Heart left ventricle (tissue), 16 donors: ENCODE data around the gene CD160. TPM values are rescaled to one million over a fixed set of nuclear protein-coding genes. Genes with fewer than 3 reads are reported as not detected.

ENCODE experiments used
- ATAC-seq, 4 donors: fragments of 200-7000 bp; cut with Tn5 transposase; one replicate each; pipeline ENCODE4 v1.9.1; 2020 to 2022; ENCODE audit warnings: moderate library complexity in 4 of 4, mild to moderate bottlenecking in 3 of 4, moderate number of reproducible peaks in 1 of 4
- DNase-seq, 5 donors: peaks; one replicate each; pipeline ENCODE4 v3.0.0-alpha.2; 2020
- H3K27ac ChIP-seq, 12 donors: fragments of 200-600 bp; sonication (generic) in 4 of 12; one replicate each; pipeline versions ENCODE4 v1.5.0 to v1.8.0; 2016 to 2022; ENCODE audit warnings: mild to moderate bottlenecking in 2 of 12
- H3K27me3 ChIP-seq, 9 donors: fragments of 200-600 bp; sonication (generic) in 2 of 9; one replicate each; pipeline versions ENCODE4 v1.5.1 to v1.8.0; 2016 to 2022; ENCODE audit warnings: mild to moderate bottlenecking in 3 of 9
- H3K36me3 ChIP-seq, 9 donors: fragments of 200-600 bp; sonication (generic) in 2 of 9; one replicate each; pipeline versions ENCODE4 v1.5.0 to v1.8.0; 2018 to 2022; ENCODE audit warnings: mild to moderate bottlenecking in 2 of 9
- H3K4me1 ChIP-seq, 12 donors: fragments of 200-600 bp; sonication (generic) in 4 of 12; one replicate each; pipeline versions ENCODE4 v1.5.0 to v1.8.0; 2016 to 2022; ENCODE audit warnings: mild to moderate bottlenecking in 3 of 12
- H3K4me3 ChIP-seq, 12 donors: fragments of 200-600 bp; sonication (generic) in 4 of 12; one replicate each; pipeline versions ENCODE4 v1.5.0 to v1.8.0; 2017 to 2022; ENCODE audit warnings: mild to moderate bottlenecking in 9 of 12, moderate library complexity in 4 of 12
- H3K9me3 ChIP-seq, 12 donors: fragments of 200-600 bp; sonication (generic) in 4 of 12; one replicate each; pipeline versions ENCODE4 v1.5.0 to v1.8.0; 2016 to 2022; ENCODE audit warnings: mild to moderate bottlenecking in 1 of 12
- CTCF ChIP-seq, 12 donors: fragments of 200-600 bp; sonication (generic) in 4 of 12; IDR thresholded peaks; one replicate each; pipeline versions ENCODE4 v1.5.0 to v1.8.0; 2018 to 2022; ENCODE audit warnings: antibody characterized with exemption in 12 of 12, mild to moderate bottlenecking in 5 of 12
- POLR2A ChIP-seq, 2 donors: fragments of 450-650 bp; IDR thresholded peaks; one replicate each; pipeline ENCODE4 v1.6.1; 2017; ENCODE audit warnings: antibody characterized with exemption in 2 of 2, mild to moderate bottlenecking in 2 of 2, moderate library complexity in 2 of 2
- WGBS, 4 donors: extraction: QIAGEN DNeasy Blood & Tissue Kit in 2 of 4; methylation state at CpG; one replicate each; pipeline versions ENCODE4 v1.1.5 to v1.1.7; 2013 to 2018; 5-methylcytosine and 5-hydroxymethylcytosine counted together
- intact Hi-C, 10 donors: fragments of 100-400 bp; cut with DNase I; formaldehyde crosslinking; loops; one replicate each; pipeline versions ENCODE4 v1.11.1 to v1.14.2; 2022
- polyA plus RNA-seq, 2 donors: library from polyadenylated mRNA; stranded (reverse); fragments of 200-250 nt; gene quantifications; one replicate each; pipeline ENCODE4 v1.2.3, GENCODE V29; 2013
- total RNA-seq, 9 donors: library from RNA; depleted of rRNA in 2 of 9; stranded (reverse); fragments of >200 nt in 2 of 9; fragmentation: NEBNext Ultra II Directional in 3 of 9; extraction: Animal tissue kit (Norgen Biotek cat#: 25700) in 3 of 9; gene quantifications; one replicate each; pipeline versions ENCODE4 v1.1.0 to v1.2.4, GENCODE V29; 2016 to 2023
- donor health status: ischemic (EF 13 %, LVEDD 7.1; RV severe dilation, severe dysfunction).
- donor health status: healthy with polysubstance abuse.
- donor health status: DM: no; HTN: yes; CAD: no.
- donor health status: DM: no; HTN: no; CAD: no.
- donor health status: ischemic (EF 25% LVEDD 6.9; RV normal size, moderate dysfunction).
- donor health status: ischemic (EF 25% LVEDD 5.7; RV mildly dilated, moderate dysfunction).
- donor health status: healthy.
- donor health status: DM: yes; HTN: yes; CAD: no.
- donor health status: ischemic (EF 35%, LVEDD 5.7; RV mildly dilated, moderate dysfunction).
- donor health status: nonischemic (EF 11% LVEDD 7.7; RV severe dilation, severe dysfunction).
- donor health status: DM: yes; HTN: yes; CAD: no.
- donor health status: PGD.
- donor health status: ischemic (EF 29% LVEDD 5.4; RV normal size, mild dysfunction).
- donor health status: nonischemic (EF 23%, LVEDD 6.1; RV moderate dilation, normal function).

Gene CD160
- total and polyA plus RNA-seq, 11 donors = 0.64 to 0.79 TPM; not detected in 9

GRCh38 chr1:145773423-145773822, 54.1 kb downstream of the CD160 start:
- WGBS, 4 donors = 92 to 100% (median 96%) methylated on average over 1 of the region's 1 CpG
- Histone ChIP-seq H3K27me3 (no peaks in the 10 kb centered on the region), H3K9me3 (no peaks in the 10 kb centered on the region), H3K4me3 (no peak overlapping the region), H3K36me3 (peaks cover 0 to 54% (median 46%) of the 10 kb centered on the region in 9 donors), H3K4me1 (peaks cover 0 to 28% (median 11%) of the 10 kb centered on the region in 12 donors), H3K27ac (no peak overlapping the region)
- intact Hi-C loops = no loop called here
- ATAC-seq = no peak
- TF ChIP-seq CTCF (IDR thresholded peaks at IDR 0.05) (no peak), POLR2A (IDR thresholded peaks at IDR 0.05) (no peak)
- no peak for DNase-seq

- no peak overlapping the region for H3K4me3 ChIP-seq
- peak; percentile 39 to 59 (median 55) for ATAC-seq
Observed at GRCh38 chr1:145777357-145778145, 58.3 kb downstream of the CD160 start.

GRCh38 chr1:145778146-145778540, 58.8 kb downstream of the CD160 start:
- Histone ChIP-seq H3K36me3 (peaks cover 0 to 35% (median 15%) of the 10 kb centered on the region in 9 donors), H3K4me1 (peaks cover 0 to 38% (median 18%) of the 10 kb centered on the region in 12 donors), H3K27ac (peak overlapping the region; percentile 11 to 84 (median 66)), H3K27me3 (no peaks in the 10 kb centered on the region), H3K9me3 (no peaks in the 10 kb centered on the region), H3K4me3 (no peak overlapping the region)
- no peak for DNase-seq
- no peak for TF ChIP-seq CTCF (IDR thresholded peaks at IDR 0.05)
- TF ChIP-seq POLR2A (IDR thresholded peaks at IDR 0.05) = no peak
- ATAC-seq = no peak
- WGBS, 4 donors = 81 to 90% (median 88%) methylated on average over 1 of the region's 1 CpG
- intact Hi-C loops = no loop called here

More at GRCh38 chr1:145777357-145778145, 58.3 kb downstream of the CD160 start:
- peak overlapping the region; percentile 11 to 84 (median 66) for H3K27ac ChIP-seq
- peaks cover 0 to 40% (median 20%) of the 10 kb centered on the region in 9 donors for H3K36me3 ChIP-seq
- H3K9me3 ChIP-seq = no peaks in the 10 kb centered on the region
- H3K27me3 ChIP-seq = no peaks in the 10 kb centered on the region
- 32 to 57% (median 55%) methylated on average over 1 of the region's 1 CpG for WGBS, 4 donors
- peaks cover 0 to 37% (median 15%) of the 10 kb centered on the region in 12 donors for H3K4me1 ChIP-seq
- TF ChIP-seq POLR2A (IDR thresholded peaks at IDR 0.05) (no peak), CTCF (IDR thresholded peaks at IDR 0.05) (no peak)
- DNase-seq = no peak
- intact Hi-C loops = no loop called here

DNA sequence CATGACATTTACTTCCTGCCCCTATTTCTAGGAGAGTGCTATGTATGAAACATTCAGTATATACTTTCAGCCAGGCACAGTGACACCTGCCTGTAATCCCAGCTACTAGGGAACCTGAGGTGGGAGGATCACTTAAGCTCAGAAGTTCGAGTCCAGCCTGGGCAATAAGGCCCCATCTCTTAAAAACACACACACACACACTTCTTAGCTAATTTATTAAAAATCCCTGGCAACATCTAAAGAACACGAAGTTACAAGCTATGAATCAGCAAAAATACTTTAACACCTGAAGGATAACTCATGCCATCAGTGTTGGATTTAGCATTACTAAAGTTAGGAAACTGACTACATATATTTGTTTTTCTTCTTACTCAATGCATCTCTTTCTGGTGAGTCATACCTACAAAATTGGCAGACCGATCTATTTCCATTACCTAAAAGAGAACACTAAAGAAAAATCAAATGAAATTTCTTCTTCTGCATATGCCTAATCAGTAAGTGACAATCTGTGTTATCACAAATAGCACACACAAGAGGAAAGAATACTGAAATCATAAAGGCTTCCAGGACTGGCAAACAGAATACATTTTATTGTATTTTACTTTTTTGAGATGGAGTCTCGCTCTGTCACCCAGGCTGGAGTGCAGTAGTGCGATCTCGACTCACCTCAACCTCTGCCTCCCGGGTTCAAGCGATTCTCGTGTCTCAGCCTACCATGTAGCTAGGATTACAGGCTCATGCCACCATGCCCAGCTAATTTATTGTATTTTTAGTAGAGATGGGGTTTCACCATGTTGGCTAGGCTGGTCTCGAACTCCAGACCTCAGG, 63.2 kb downstream of the CD160 start:
- Histone ChIP-seq H3K9me3 (no peaks in the 10 kb centered on the region), H3K4me1 (peaks cover 0 to 44% (median 33%) of the 10 kb centered on the region in 12 donors), H3K4me3 (peak overlapping the region; percentile 11 to 58 (median 43)), H3K36me3 (peaks cover 0 to 41% (median 11%) of the 10 kb centered on the region in 9 donors), H3K27ac (peak overlapping the region; percentile 46 to 81 (median 75)), H3K27me3 (no peaks in the 10 kb centered on the region)
- ATAC-seq = peak in 3 of 4 donors; percentile 29 to 38 (median 31)
- 48 to 56% (median 53%) methylated on average over 10 of the region's 10 CpGs for WGBS, 4 donors
- no peak for DNase-seq
- TF ChIP-seq POLR2A (IDR thresholded peaks at IDR 0.05) (no peak), CTCF (IDR thresholded peaks at IDR 0.05) (no peak)
- intact Hi-C loops = loop anchor here in 1 of 10 donors (2.0 kb wide), 1 partner anchor 62 kb away; the partner anchor contains the start of gene NUDT17
